SK-N-DZ (cell line): ENCODE data around the gene ZMIZ2. TPM values are rescaled to one million over a fixed set of nuclear protein-coding genes. Genes with fewer than 3 reads are reported as not detected.
A peak's percentile ranks its signal among the peaks of the same experiment; 100 is the strongest.
"Not testable (repeated sequence)": the region's sequence is repeated elsewhere in the genome, so short reads cannot be mapped to it uniquely, and the experiment has no call there.

ENCODE experiments used
- DNase-seq: peaks from one replicate; pipeline ENCODE4 v3.0.0-alpha.2; 2015; ENCODE audit warnings: low spot score
- polyA plus RNA-seq, 2 experiments: library from polyadenylated mRNA; depleted of rRNA; stranded (reverse); fragments of >200 nt; gene quantifications; 2 replicates each; pipeline ENCODE4 v1.2.3, GENCODE V29; 2014

ZMIZ2 gene, protein sequence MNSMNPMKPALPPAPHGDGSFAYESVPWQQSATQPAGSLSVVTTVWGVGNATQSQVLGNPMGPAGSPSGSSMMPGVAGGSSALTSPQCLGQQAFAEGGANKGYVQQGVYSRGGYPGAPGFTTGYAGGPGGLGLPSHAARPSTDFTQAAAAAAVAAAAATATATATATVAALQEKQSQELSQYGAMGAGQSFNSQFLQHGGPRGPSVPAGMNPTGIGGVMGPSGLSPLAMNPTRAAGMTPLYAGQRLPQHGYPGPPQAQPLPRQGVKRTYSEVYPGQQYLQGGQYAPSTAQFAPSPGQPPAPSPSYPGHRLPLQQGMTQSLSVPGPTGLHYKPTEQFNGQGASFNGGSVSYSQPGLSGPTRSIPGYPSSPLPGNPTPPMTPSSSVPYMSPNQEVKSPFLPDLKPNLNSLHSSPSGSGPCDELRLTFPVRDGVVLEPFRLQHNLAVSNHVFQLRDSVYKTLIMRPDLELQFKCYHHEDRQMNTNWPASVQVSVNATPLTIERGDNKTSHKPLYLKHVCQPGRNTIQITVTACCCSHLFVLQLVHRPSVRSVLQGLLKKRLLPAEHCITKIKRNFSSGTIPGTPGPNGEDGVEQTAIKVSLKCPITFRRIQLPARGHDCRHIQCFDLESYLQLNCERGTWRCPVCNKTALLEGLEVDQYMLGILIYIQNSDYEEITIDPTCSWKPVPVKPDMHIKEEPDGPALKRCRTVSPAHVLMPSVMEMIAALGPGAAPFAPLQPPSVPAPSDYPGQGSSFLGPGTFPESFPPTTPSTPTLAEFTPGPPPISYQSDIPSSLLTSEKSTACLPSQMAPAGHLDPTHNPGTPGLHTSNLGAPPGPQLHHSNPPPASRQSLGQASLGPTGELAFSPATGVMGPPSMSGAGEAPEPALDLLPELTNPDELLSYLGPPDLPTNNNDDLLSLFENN
- 6.3 and 10.1 TPM in 2 replicates for polyA plus RNA-seq (2014; cell fraction: cytosol; rRNA removed)
- polyA plus RNA-seq (2014; cell fraction: nucleus; rRNA removed): 50.3 and 58.3 TPM in 2 replicates

DNA sequence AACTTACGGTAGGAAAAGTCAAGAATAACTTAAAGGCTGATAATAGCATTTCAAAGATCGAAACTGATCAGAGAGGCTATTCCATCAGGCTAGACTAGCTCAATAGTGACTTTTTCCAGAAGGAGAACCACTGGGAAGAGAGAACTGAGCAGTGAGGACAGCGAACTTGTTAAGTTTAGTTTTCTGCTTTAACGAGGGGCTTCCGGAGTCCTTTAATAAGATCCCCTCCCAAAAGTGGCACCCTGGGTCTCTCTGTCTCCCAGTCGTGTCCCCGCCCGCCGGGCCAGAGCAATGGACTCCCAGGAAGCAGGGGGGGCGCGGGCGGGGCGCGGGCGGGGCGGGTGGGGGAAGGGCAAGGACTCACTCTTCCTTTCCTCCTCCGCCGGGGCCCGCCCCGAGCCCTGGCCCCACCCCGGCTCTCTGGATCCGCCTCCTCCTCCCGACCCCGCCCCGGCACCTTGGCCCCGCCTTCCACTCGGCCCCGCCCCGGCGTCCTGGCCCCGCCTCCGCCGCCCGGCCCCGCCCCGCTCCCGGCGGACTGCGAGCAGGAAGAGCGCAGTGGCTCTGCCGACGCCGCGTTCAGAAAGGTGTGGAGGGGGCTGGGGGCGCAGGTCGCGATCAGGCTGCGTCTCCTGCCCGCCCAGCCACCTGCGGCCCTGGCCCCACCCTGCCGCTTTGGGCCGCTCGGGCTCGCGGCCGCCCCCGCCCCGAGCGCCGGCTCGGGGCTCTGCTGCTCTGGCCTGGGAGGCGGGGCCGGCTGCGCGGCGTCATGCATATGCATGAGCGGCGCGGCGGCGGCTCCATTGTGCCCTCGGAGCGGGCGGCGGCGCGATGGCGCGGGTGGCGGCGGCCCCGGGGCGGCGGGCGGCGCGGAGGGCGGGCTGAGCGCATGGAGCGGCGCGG, at the start of gene ZMIZ2:
ZMIZ2 (plus strand) TSS at position 803 of the 903 bp plus-strand sequence. CDS start 7,403 bp downstream, outside the sequence.
- peak; percentile 82 for DNase-seq

DNA sequence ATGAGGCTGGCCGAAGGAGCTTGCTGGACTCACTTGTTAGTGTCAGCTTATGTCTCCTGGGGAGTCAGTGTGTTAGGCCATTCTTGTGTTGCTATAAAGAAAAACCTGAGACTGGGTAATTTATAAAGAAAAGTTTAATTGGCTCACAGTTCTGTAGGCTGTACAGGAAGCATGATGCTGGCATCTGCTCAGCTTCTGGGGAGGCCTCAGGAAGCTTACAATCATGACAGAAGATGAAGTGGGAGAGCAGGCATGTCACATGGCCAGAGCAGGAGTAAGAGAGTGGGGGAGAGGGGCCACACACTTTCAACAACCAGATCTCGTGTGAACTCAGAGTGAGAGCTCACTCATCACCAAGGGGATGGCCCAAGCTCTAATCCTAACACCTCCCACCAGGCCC, 49.0 kb upstream of the ZMIZ2 start:
- DNase-seq: not testable (repeated sequence)

DNA sequence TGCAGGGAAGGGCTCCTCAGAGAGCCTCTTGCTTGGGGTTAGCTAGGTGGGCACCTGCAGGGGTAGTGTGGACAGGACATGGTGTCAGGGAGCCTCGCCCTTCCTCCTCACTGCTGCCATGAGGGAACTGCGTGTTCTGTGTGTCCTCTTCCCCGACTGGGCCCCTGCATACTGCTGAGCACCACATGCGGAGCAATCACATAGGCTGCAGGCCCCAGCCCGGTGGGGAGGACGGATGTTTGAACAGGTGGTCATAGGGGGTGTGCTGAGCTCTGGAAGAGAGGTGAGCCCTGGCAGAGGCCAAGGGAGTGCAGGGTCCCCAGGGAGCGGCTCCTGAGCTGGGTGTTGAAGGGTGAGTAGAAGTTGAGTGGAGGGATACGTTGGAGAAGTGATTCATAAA, 48.3 kb upstream of the ZMIZ2 start:
- no peak for DNase-seq

DNA sequence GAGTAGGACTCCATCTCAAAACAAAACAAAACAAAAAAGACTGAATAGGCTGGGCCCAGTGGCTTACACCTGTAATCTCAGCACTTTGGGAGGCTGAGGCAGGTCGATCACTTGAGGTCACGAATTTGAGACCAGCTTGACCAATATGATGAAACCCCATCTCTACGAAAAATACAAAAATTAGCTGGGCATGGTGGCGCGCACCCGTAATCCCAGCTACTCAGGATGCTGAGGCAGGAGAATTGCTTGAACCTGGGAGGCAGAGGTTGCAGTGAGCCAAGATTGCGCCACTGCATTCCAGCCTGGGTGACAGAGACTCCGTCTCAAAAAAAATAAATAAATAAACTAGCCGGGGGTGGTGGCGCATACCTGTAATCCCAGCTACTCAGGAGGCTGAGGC, 45.3 kb upstream of the ZMIZ2 start:
- not testable (repeated sequence) for DNase-seq

DNA sequence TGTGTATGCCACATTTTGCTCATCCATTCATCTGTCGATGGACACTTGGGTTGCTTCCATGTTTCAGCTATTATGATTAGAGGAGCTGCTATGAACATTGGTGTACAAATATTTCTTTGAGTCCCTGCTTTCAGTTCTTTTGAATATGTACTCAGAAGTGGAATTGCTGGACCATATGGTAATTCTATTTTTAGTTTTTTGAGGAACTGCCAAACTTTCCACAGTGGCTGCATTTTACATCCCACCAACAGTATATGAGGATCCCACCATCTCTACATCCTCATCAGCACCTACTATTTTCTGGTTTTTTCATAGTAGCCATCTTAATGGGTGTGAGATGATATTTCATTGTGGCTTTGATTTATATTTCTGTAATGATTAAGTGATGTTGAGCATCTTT, 44.7 kb upstream of the ZMIZ2 start:
- DNase-seq: no peak

DNA sequence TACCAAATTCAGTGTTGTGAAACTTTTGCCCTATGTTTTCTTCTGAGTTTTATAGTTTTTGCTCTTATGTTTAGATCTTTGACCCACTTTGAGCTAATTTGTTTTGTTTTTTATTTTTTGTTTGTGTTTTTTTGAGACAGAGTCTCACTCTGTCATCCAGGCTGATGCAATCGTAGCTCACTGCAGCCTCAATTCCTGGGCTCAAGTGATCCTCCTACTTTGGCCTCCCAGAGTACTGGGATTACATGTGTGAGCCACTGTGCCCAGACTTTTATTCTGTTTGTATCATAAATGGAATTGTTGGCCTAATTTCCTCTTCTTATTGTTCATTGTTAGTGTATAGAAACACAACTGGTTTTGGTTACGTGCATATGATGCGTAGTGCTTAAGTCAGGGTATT, 43.2 kb upstream of the ZMIZ2 start:
- DNase-seq: no peak

DNA sequence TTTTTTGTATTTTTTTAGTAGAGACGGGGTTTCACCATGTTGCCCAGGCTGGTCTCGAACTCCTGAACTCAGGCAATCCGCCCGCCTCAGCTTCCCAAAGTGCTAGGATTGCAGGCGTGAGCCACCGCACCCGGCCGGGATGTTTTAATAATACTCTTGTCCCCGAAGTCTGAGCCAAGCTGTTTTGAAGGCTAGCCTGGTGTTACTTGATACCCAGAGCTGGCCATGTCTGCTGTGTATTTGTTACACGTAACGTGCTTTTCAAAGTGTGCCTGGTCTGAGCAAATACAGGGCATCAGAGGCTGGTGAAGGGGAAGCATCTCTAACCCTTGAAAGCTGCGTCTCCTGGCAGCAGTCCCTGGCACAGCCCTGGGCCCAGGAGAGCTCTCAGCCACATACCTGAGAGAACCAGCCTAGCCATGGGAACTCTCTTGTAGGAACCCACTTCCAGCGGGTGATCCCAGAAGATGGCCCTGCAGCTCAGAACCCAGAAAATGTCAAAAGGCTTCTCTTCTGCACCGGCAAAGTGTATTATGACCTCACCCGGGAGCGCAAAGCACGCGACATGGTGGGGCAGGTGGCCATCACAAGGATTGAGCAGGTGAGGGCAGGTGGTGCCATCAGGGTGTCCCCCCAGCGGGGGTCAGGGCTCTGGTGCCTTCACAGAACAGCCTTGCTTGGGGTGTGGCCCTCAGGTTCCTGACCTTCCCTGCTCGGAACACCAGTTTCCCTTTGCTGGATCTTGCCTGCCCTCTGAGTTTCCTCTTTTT, 41.7 kb upstream of the ZMIZ2 start:
- no peak for DNase-seq

DNA sequence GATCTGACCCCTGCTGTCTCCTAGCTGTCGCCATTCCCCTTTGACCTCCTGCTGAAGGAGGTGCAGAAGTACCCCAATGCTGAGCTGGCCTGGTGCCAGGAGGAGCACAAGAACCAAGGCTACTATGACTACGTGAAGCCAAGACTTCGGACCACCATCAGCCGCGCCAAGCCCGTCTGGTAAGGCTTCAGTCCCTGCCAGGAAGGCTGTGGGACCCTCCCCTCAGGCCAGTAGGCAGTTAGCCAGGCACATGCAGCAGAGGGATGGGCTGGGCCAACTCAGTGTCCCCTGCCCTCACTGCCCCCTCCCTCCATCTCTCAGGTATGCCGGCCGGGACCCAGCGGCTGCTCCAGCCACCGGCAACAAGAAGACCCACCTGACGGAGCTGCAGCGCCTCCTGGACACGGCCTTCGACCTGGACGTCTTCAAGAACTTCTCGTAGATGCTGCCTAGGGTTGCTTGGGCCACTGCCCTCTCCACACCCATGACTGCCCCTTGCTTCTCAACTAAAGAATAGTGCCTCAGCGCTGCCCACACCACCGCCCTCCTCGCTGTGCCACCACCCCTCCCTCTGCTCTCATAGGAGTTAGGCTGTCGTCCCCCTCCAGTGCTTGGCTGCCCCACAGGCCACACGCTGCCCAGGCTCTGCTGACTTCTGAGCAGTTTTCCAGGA, 41.0 kb upstream of the ZMIZ2 start:
- DNase-seq: no peak

DNA sequence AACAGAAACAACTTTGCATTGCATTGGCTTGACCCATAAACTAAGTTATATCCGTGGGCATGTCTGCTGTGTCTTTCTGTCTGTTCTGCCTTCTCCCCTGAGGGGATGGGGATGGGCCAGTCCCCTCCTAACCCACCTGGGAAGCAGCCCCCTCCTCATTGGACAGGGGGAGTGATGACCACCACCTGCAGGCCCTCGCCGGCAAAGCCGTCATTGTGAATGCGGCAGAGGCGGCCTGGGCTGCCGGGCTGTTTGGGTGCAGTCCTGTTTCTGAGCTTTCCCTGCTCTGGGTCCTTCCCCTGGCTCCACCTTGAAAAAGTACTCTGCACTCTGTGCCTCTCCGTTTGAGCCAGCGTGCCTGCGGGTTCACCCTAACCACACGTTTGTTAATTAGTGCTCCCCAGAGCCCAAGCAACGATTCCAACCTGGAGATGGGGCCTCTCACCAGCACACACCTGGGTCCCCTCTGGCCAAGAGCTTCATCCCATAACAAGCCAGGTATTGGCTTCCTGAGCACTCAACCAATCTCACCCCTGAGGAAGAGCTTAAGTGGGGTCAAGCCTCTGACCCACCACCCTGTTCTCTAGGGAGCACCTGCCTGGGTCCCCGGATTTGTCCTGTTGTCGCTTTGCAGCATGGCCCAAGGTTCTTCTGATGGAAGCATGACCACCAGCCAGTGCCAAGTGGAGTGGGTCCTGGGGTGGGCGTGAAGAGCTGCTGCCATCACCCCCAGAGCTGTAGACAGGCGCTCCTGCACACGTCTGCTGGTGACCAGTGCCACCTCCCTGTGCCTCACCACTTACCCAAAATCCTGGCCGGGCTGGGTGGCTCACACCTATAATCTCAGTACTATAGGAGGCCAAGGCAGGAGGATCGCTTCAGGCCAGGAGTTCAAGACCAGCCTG, 39.4 kb upstream of the ZMIZ2 start:
- no peak for DNase-seq

DNA sequence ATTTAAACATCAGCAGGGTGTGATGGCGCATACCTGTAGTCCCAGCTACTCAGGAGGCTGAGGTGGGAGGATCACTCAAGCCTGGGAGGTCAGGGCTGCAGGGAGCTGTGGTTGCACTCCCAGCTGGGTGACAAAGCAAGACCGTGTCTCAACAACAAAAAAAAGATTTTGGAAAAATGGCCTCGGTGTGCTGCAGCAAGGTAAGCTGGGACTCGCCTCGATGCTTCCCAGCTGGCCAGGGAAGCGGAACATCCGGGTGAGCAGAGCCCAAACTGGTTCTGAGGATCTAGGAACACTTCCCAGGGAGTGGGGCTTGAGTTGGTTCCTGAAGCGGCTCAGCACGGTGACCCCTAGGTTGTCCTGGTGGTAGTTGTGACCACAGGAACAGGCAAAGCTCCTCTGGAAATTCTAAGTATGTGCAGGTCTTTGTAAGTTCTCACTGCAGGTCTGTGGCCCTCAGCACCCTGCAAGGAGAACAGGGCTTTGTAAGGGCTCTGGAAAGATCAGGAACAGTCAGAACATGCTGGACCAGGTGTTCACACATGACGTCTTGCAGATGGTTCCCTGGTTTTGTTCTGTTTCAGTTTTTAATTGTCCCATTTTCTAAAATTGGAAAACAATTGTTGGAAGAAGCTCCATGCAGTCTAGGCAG, 38.6 kb upstream of the ZMIZ2 start:
- DNase-seq: no peak

DNA sequence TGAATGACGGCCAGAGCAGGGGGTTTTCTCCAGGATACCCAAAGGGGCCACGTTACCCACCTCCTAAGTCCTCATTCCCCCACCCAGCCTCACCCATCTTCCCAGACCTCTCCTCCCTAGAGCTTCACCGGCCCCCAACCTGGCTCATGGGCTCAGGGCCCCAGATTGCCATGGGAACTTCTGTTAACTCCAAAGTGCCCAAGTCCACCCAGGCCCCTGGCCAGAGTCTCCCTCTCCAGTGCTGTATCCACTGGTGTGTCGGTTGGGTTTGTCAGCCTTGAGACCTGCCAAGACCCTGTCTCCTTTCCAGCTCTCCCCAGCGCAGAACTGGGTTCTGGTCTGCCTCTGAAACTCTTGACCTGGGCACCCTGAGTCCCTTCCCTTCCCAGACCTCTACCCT, 37.1 kb upstream of the ZMIZ2 start:
- no peak for DNase-seq

DNA sequence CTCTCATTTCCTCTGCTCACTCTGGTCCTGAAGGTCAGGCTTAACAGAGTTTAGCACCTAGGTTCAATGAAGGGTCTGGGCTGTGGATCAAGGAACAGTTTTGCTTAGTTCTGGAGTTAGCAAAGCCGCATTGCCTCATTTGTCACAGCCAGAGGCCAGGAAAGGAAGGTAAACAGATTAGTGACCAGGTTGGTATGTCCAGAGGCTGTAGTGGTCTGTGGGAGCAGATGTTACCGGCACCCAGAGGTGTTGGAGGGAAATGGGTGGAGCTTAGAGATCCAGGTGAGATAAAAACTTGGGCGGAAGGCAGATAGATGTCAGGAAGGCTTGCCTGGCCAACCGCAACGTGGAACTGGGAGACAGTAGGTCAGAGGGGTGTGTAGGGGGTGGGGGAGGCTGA, 36.6 kb upstream of the ZMIZ2 start:
- no peak for DNase-seq

DNA sequence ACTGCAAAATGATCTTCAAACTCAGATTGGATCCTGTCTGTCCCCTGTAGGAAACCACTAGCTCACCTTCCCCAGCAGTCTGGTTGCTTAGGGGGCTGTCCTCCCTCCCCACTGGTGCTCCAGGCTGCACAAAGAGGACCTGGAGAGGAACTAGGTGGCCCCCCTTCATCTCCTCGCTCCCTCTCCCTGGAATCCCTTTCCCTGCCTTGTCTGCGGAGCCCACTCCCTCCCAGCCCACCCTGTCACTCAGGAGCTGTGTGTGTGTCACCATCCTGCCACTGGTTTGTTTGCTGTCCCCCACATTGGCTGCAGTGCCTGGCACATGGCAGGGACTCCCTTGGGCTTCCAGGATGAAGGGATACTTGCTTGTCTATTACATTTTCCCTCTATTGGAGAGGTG, 35.5 kb upstream of the ZMIZ2 start:
- DNase-seq: no peak

DNA sequence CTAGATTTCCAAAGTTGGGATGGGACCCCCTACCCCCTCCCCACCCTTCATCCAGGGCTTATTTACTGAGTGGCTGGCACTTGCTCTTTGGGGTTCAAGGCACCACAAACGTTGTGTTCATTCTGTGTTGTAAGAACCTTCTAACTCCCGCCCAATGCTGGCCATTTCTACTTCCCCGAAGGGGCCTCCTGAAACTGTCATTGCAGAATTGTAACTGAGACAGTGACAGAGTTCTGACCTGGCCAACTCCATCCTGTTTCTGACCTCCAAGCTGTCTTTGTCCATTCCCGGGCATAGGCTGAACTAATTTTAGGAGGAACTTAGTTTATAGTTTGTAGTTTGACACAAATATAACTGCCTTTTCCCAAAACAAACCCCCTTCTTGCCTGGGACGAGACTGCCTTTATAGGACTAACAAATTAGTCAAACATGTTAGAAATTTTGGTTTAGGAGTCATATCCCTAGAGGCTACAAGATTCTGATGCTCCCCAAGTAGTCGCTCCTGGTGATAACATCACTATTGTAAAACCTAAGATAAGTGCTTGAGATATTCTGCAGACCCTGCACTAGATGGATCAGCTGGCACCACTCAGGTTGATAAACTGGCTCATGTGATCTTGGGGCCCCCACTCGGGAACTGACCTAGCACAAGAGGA, 34.8 kb upstream of the ZMIZ2 start:
- no peak for DNase-seq

DNA sequence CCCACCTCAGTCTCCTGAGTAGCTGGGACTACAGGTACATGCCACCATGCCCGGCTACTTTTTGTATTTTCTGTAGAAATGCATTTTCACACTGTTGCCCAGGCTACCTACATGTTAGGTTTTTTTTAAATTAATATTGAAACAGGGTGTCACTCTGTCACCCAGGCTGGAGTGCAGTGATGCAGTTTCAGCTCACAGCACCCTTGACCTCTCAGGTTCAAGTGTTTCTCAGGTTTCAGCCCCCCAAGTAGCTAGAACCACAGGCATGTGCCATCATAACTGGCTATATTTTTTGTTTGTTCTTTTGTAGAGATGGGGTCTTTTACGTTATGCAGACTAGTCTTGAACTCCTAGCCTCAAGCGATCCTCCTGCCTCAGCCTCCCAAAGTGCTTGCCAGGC, 32.4 kb upstream of the ZMIZ2 start:
- no peak for DNase-seq

DNA sequence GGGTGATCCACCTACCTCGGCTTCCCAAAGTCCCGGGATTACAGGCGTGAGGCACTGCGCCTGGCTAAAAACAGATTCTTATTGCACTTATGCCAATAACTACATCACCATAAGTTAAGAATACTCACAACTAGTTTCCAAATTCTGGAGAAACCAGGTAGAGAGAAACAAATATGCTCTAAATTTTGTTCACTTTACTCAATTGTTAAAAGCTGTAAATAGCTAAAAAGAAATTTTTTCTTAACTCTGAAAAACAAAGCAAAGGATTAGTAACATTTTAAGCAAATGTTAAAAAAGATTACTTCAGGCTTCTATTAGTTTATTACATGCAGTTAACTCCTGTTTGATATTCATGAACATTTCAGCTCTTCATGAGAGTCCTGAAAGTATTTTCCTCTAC, 28.3 kb upstream of the ZMIZ2 start:
- no peak for DNase-seq

DNA sequence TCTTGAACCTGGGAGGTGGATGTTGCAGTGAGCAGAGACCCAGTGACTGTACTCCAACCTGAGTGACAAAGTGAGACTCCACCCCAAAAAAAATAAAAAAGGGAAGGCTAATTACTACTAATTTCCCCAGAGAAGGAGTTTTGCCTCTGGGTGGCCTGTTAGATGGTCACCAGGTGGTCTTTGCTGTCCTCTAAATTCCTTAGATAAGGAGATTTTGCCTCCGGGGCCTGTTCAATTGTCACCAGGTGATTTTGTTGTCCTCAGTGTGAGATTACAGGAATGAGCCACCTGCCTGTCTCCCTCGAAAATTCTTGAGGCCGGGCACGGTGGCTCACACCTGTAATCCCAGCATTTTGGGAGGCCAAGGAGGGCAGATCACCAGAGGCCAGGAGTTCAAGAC, 24.4 kb upstream of the ZMIZ2 start:
- DNase-seq: no peak

DNA sequence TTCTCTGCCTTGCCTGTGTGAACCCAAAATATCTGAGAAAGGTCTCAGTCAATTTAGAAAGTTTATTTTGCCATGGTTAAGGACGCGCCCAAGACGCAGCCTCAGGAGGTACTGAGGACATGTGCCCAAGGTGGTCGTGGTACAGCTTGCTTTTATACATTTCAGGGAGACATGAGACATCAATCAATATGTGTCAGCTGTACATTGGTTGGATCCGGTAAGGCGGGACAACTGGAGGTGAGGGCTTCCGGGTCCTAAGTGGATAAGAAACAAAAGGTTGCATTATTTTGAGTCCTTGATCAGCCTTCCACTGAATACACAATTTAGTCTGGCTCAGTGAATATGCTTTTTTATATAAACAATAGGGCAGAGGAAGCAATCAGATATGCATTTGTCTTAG, 22.4 kb upstream of the ZMIZ2 start:
- peak; percentile 30 for DNase-seq
